H9 (cell line): ENCODE data around the gene EMP3. TPM values are rescaled to one million over a fixed set of nuclear protein-coding genes. Genes with fewer than 3 reads are reported as not detected.

Source experiments
- DNase-seq: peaks from one replicate; pipeline ENCODE4 v3.0.0-alpha.2; 2017
- H2AFZ ChIP-seq: one replicate; pipeline ENCODE4 v1.6.1; 2013; ENCODE audit warnings: mild to moderate bottlenecking, low read length, control low read depth, moderate library complexity
- H2AK5ac ChIP-seq: 2 replicates; pipeline ENCODE4 v1.6.1; 2013; ENCODE audit warnings: low read length, control low read depth, mixed read lengths; ENCODE audit not compliant: insufficient read length
- H2BK120ac ChIP-seq: one replicate; pipeline ENCODE4 v1.6.1; 2013; ENCODE audit warnings: low read depth, mild to moderate bottlenecking, low read length, control low read depth, inconsistent platforms; ENCODE audit not compliant: poor library complexity, severe bottlenecking
- H2BK12ac ChIP-seq: 2 replicates; pipeline ENCODE4 v1.6.1; 2013; ENCODE audit warnings: low read length, control low read depth, mixed read lengths, low read depth; ENCODE audit not compliant: insufficient read length
- H2BK15ac ChIP-seq: 2 replicates; pipeline ENCODE4 v1.6.1; 2013; ENCODE audit warnings: low read depth, low read length, control low read depth
- H2BK20ac ChIP-seq: one replicate; pipeline ENCODE4 v1.6.1; 2013; ENCODE audit warnings: low read depth, mild to moderate bottlenecking, low read length, control low read depth, inconsistent platforms; ENCODE audit not compliant: poor library complexity, severe bottlenecking
- H2BK5ac ChIP-seq: 2 replicates; pipeline ENCODE4 v1.6.1; 2013; ENCODE audit warnings: low read length, control low read depth, mixed read lengths; ENCODE audit not compliant: insufficient read length
- H3K14ac ChIP-seq: 2 replicates; pipeline ENCODE4 v1.6.1; 2013; ENCODE audit warnings: low read length, control low read depth; ENCODE audit not compliant: insufficient read depth
- H3K18ac ChIP-seq: 2 replicates; pipeline ENCODE4 v1.6.1; 2013; ENCODE audit warnings: low read depth, mild to moderate bottlenecking, mixed read lengths, low read length, control low read depth; ENCODE audit not compliant: insufficient read length
- H3K23ac ChIP-seq: 2 replicates; pipeline ENCODE4 v1.6.1; 2013; ENCODE audit warnings: low read length, control low read depth, mixed read lengths, low read depth; ENCODE audit not compliant: insufficient read length
- H3K23me2 ChIP-seq: 2 replicates; pipeline ENCODE4 v1.6.1; 2013; ENCODE audit warnings: low read depth, mild to moderate bottlenecking, mixed read lengths, low read length, control low read depth; ENCODE audit not compliant: insufficient read length, poor library complexity, severe bottlenecking
- H3K27ac ChIP-seq: 2 replicates; pipeline ENCODE4 v1.5.1; 2013; ENCODE audit warnings: low read length, control low read depth, mixed read lengths, low read depth; ENCODE audit not compliant: insufficient read length
- H3K27me3 ChIP-seq: 2 replicates; pipeline ENCODE4 v1.6.1; 2013; ENCODE audit warnings: low read length, control low read depth, inconsistent platforms; ENCODE audit not compliant: insufficient read depth
- H3K4ac ChIP-seq: 2 replicates; pipeline ENCODE4 v1.6.1; 2013; ENCODE audit warnings: low read depth, mild to moderate bottlenecking, control low read depth, inconsistent platforms, low read length, moderate library complexity
- H3K4me1 ChIP-seq: 2 replicates; pipeline ENCODE4 v1.6.1; 2013; ENCODE audit warnings: low read length, control low read depth, inconsistent platforms; ENCODE audit not compliant: insufficient read depth
- H3K4me2 ChIP-seq: 2 replicates; pipeline ENCODE4 v1.6.1; 2013; ENCODE audit warnings: low read length, control low read depth, mixed read lengths; ENCODE audit not compliant: insufficient read length, insufficient read depth
- H3K56ac ChIP-seq: 2 replicates; pipeline ENCODE4 v1.6.1; 2013; ENCODE audit warnings: low read depth, mild to moderate bottlenecking, mixed read lengths, low read length, control low read depth; ENCODE audit not compliant: insufficient read length
- H3K79me1 ChIP-seq: 2 replicates; pipeline ENCODE4 v1.6.1; 2013; ENCODE audit warnings: low read depth, mild to moderate bottlenecking, moderate library complexity, low read length, control low read depth, inconsistent platforms; ENCODE audit not compliant: insufficient read depth, poor library complexity, severe bottlenecking
- H3K79me2 ChIP-seq: 2 replicates; pipeline ENCODE4 v1.6.1; 2013; ENCODE audit warnings: low read length, control low read depth, inconsistent platforms; ENCODE audit not compliant: insufficient read depth
- H3K9ac ChIP-seq: 2 replicates; pipeline ENCODE4 v1.6.1; 2013; ENCODE audit warnings: low read length, control low read depth, mixed read lengths; ENCODE audit not compliant: insufficient read length; ENCODE audit errors: extremely low read depth
- H3K9me3 ChIP-seq: one replicate; pipeline ENCODE4 v1.6.1; 2013; ENCODE audit warnings: low read depth, low read length, inconsistent platforms; ENCODE audit not compliant: control insufficient read depth
- H3T11ph ChIP-seq: one replicate; pipeline ENCODE4 v1.6.1; 2013; ENCODE audit warnings: mild to moderate bottlenecking, low read length, control low read depth, inconsistent platforms
- H4K20me1 ChIP-seq: one replicate; pipeline ENCODE4 v1.6.1; 2013; ENCODE audit not compliant: control insufficient read depth, insufficient read length, insufficient read depth
- H4K5ac ChIP-seq: 2 replicates; pipeline ENCODE4 v1.6.1; 2013; ENCODE audit warnings: low read depth, mild to moderate bottlenecking, mixed read lengths, low read length, control low read depth; ENCODE audit not compliant: insufficient read length
- H4K8ac ChIP-seq: replicated peaks from 2 replicates; pipeline ENCODE4 v1.6.1; 2013; ENCODE audit warnings: low read length, control low read depth, mixed read lengths, low read depth; ENCODE audit not compliant: insufficient read length
- H4K91ac ChIP-seq: 2 replicates; pipeline ENCODE4 v1.6.1; 2013; ENCODE audit warnings: low read depth, mild to moderate bottlenecking, moderate library complexity, mixed read lengths, low read length, control low read depth; ENCODE audit not compliant: insufficient read length
- H3K27ac Mint-ChIP-seq, 3 experiments: 2 replicates in 2 of 3; 3 replicates in 1 of 3; pipeline ENCODE4 v1.8.0; 2020 to 2021; ENCODE audit warnings: mixed read lengths in 3 of 3, mild to moderate bottlenecking in 1 of 3, moderate library complexity in 1 of 3
- H3K27me3 Mint-ChIP-seq: 2 replicates; pipeline ENCODE4 v1.8.0; 2021; ENCODE audit warnings: low read depth, mild to moderate bottlenecking, moderate library complexity, mixed read lengths
- H3K36me3 Mint-ChIP-seq, 3 experiments: 2 replicates in 2 of 3; 3 replicates in 1 of 3; pipeline ENCODE4 v1.8.0; 2020 to 2021; ENCODE audit warnings: low read depth in 3 of 3, mixed read lengths in 3 of 3; ENCODE audit not compliant: insufficient read depth in 1 of 3
- H3K4me1 Mint-ChIP-seq, 2 experiments: 2 replicates each; pipeline ENCODE4 v1.8.0; 2020; ENCODE audit warnings: mixed read lengths in 2 of 2
- H3K4me3 Mint-ChIP-seq, 2 experiments: 2 replicates in 1 of 2; 3 replicates in 1 of 2; pipeline ENCODE4 v1.8.0; 2020 to 2021; ENCODE audit warnings: mild to moderate bottlenecking in 2 of 2, mixed read lengths in 2 of 2, moderate library complexity in 1 of 2
- H3K9me3 Mint-ChIP-seq, 2 experiments: 2 replicates in 1 of 2; 3 replicates in 1 of 2; pipeline ENCODE4 v1.8.0; 2020; ENCODE audit warnings: mild to moderate bottlenecking in 2 of 2, mixed read lengths in 2 of 2, moderate library complexity in 1 of 2
- CTCF ChIP-seq: fragments of 200-600 bp; sonication (generic); conservative IDR thresholded peaks from 3 replicates; pipeline ENCODE4 v1.8.0; 2021; ENCODE audit warnings: antibody characterized with exemption, mild to moderate bottlenecking
- WGBS: extraction: QIAGEN DNeasy Blood & Tissue Kit; methylation state at CpG from one replicate; pipeline ENCODE4 v1.1.7; 2013; ENCODE audit warnings: missing lambda C conversion rate, low lambda C conversion rate, mixed read lengths; ENCODE audit not compliant: insufficient read length; ENCODE audit errors: extremely low coverage; 5-methylcytosine and 5-hydroxymethylcytosine counted together
- total RNA-seq: library from RNA; stranded (reverse); gene quantifications from 2 replicates; pipeline ENCODE4 v1.2.1, GENCODE V29; 2021

The EMP3 gene
- total RNA-seq, 1 experiment from 2014 or later: 9.6 TPM

- no peak overlapping the region for H4K91ac ChIP-seq
- H3K79me2 ChIP-seq: no peaks in the 10 kb centered on the region
- H3K9me3 ChIP-seq: no peaks in the 10 kb centered on the region
- no peak overlapping the region for H2BK20ac ChIP-seq
- no peak overlapping the region for H4K5ac ChIP-seq
- H3K27me3 ChIP-seq: no peaks in the 10 kb centered on the region
- H3K4me1 ChIP-seq: no peaks in the 10 kb centered on the region
- no peak overlapping the region for H2AK5ac ChIP-seq
- no peak overlapping the region for H3K27ac ChIP-seq
- no peaks in the 10 kb centered on the region for H3K23me2 ChIP-seq
- no peak overlapping the region for H3T11ph ChIP-seq
- no peak overlapping the region for H4K8ac ChIP-seq
- no peak overlapping the region for H3K4ac ChIP-seq
- Mint-ChIP-seq H3K4me3 (no peak overlapping the region), H3K27ac (no peak overlapping the region), H3K27me3 (no peaks in the 10 kb centered on the region; the same call in none of the 2 replicates), H3K4me1 (peaks cover 2 to 12% of the 10 kb centered on the region in 2 experiments; a peak in 3 of 4 replicates), H3K9me3 (no peaks in the 10 kb centered on the region), H3K36me3 (peaks cover 0 to 4% (median 0%) of the 10 kb centered on the region in 3 experiments; a peak in 2 of 7 replicates)
- H3K14ac ChIP-seq: no peak overlapping the region
- no peak overlapping the region for H2AFZ ChIP-seq
- no peak for DNase-seq
- no peak overlapping the region for H3K9ac ChIP-seq
- WGBS: no CpG with 5 or more reads among the region's 20 CpGs
- H4K20me1 ChIP-seq: no peaks in the 10 kb centered on the region
- H2BK5ac ChIP-seq: no peak overlapping the region
- H3K18ac ChIP-seq: no peak overlapping the region
- H2BK12ac ChIP-seq: no peak overlapping the region
- no peaks in the 10 kb centered on the region for H3K79me1 ChIP-seq
- H3K23ac ChIP-seq: no peak overlapping the region
- no peak overlapping the region for H2BK15ac ChIP-seq
- no peak for TF ChIP-seq CTCF
- no peak overlapping the region for H3K4me2 ChIP-seq
- no peak overlapping the region for H2BK120ac ChIP-seq
- H3K56ac ChIP-seq: no peak overlapping the region
Observed at GRCh38 chr19:48342414-48342738, 17.0 kb downstream of the EMP3 start.
